ENCODE data around the gene IQCH. TPM values are rescaled to one million over a fixed set of nuclear protein-coding genes. Genes with fewer than 3 reads are reported as not detected.
"Not testable (repeated sequence)": the region's sequence is repeated elsewhere in the genome, so short reads cannot be mapped to it uniquely, and the experiment has no call there.

Gene IQCH
- total RNA-seq, 2 donors from 2014 or later: 5.8 to 9.5 TPM

GRCh38 chr15:67358391-67358790, 103.8 kb downstream of the IQCH start:
- Histone ChIP-seq H3K4me3 (no peak overlapping the region), H3K9me3 (no peaks in the 10 kb centered on the region), H3K27ac (no peak overlapping the region), H3K27me3 (replicated peaks; ENCODE audit: insufficient read depth) (no peaks in the 10 kb centered on the region), H3K36me3 (no peaks in the 10 kb centered on the region), H3K4me1 (replicated peaks) (no peaks in the 10 kb centered on the region)
- TF ChIP-seq, protein P1, sequence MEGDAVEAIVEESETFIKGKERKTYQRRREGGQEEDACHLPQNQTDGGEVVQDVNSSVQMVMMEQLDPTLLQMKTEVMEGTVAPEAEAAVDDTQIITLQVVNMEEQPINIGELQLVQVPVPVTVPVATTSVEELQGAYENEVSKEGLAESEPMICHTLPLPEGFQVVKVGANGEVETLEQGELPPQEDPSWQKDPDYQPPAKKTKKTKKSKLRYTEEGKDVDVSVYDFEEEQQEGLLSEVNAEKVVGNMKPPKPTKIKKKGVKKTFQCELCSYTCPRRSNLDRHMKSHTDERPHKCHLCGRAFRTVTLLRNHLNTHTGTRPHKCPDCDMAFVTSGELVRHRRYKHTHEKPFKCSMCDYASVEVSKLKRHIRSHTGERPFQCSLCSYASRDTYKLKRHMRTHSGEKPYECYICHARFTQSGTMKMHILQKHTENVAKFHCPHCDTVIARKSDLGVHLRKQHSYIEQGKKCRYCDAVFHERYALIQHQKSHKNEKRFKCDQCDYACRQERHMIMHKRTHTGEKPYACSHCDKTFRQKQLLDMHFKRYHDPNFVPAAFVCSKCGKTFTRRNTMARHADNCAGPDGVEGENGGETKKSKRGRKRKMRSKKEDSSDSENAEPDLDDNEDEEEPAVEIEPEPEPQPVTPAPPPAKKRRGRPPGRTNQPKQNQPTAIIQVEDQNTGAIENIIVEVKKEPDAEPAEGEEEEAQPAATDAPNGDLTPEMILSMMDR (IDR thresholded peaks at IDR 0.05): no peak
- TF ChIP-seq POLR2AphosphoS5 (IDR thresholded peaks at IDR 0.05): no peak
- no peak for TF ChIP-seq POLR2A (IDR thresholded peaks at IDR 0.05)
- intact Hi-C loops (cut with DNase I): no loop called here
- no peak for DNase-seq (ENCODE audit: low spot score)
- 93% methylated on average over 5 of the region's 5 CpGs for WGBS

GRCh38 chr15:67358812-67359211, 104.2 kb downstream of the IQCH start:
- Histone ChIP-seq H3K9me3 (no peaks in the 10 kb centered on the region), H3K4me3 (no peak overlapping the region), H3K4me1 (replicated peaks) (no peaks in the 10 kb centered on the region), H3K27me3 (replicated peaks; ENCODE audit: insufficient read depth) (no peaks in the 10 kb centered on the region), H3K27ac (no peak overlapping the region), H3K36me3 (no peaks in the 10 kb centered on the region)
- 74% methylated on average over 3 of the region's 3 CpGs for WGBS
- TF ChIP-seq, protein P1 (IDR thresholded peaks at IDR 0.05): no peak
- TF ChIP-seq POLR2A (IDR thresholded peaks at IDR 0.05) (no peak), POLR2AphosphoS5 (IDR thresholded peaks at IDR 0.05) (no peak)
- DNase-seq (ENCODE audit: low spot score): no peak
- intact Hi-C loops (cut with DNase I): no loop called here

DNA sequence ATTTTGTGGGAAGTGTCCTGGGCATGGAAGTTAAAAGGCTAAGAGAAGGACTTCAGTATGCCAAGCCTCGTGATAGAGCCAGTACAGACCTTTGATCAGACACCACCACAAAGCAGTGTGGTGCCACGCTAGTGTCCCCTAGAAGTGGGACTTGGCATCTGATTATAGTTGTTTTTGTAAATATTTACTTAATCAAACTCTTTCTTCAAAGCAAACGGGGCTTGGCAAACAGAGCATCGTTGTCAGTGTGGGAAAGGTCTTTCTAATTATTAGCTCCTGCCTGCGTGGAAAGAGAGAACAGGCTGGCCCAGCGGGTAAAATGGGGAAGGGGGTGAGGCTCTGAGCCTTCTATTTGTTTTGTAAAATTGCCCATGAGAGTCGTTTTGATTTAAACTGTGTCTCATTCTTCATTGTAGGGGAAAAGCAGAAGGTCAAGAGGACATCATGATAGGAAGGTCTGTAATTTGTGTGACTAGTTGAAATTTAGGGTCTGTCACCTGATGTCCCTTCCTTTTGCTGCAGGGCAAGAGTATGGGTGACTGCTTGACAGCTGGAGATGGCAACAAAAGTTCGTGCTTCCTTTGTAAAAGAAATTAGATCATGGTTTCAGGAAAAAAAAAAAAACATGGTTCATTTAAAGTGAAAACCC, 105.0 kb downstream of the IQCH start:
- no peaks in the 10 kb centered on the region for H3K27me3 ChIP-seq (replicated peaks; ENCODE audit: insufficient read depth)
- no peak overlapping the region for H3K27ac ChIP-seq
- 40% methylated on average over 8 of the region's 8 CpGs for WGBS
- DNase-seq (ENCODE audit: low spot score): no peak
- H3K4me3 ChIP-seq: no peak overlapping the region
- H3K36me3 ChIP-seq: no peaks in the 10 kb centered on the region
- H3K4me1 ChIP-seq (replicated peaks): no peaks in the 10 kb centered on the region
- no peak for TF ChIP-seq POLR2A (IDR thresholded peaks at IDR 0.05)
- TF ChIP-seq POLR2AphosphoS5 (IDR thresholded peaks at IDR 0.05): no peak
- TF ChIP-seq, protein P1 (IDR thresholded peaks at IDR 0.05): no peak
- no peaks in the 10 kb centered on the region for H3K9me3 ChIP-seq
- intact Hi-C loops (cut with DNase I): no loop called here

- Histone ChIP-seq H3K9me3 (no peaks in the 10 kb centered on the region), H3K27ac (no peak overlapping the region), H3K27me3 (replicated peaks; ENCODE audit: insufficient read depth) (no peaks in the 10 kb centered on the region), H3K4me3 (no peak overlapping the region), H3K36me3 (no peaks in the 10 kb centered on the region), H3K4me1 (replicated peaks) (no peaks in the 10 kb centered on the region)
- intact Hi-C loops (cut with DNase I): no loop called here
- WGBS: 100% methylated on average over 2 of the region's 2 CpGs
- TF ChIP-seq POLR2A (IDR thresholded peaks at IDR 0.05) (no peak), POLR2AphosphoS5 (IDR thresholded peaks at IDR 0.05) (no peak)
- TF ChIP-seq, protein P1 (IDR thresholded peaks at IDR 0.05): no peak
- DNase-seq (ENCODE audit: low spot score): no peak
Measured at GRCh38 chr15:67361100-67361499, 106.5 kb downstream of the IQCH start.

GRCh38 chr15:67363712-67364111, 109.1 kb downstream of the IQCH start:
- H3K36me3 ChIP-seq; H3K27me3 ChIP-seq (replicated peaks; ENCODE audit: insufficient read depth); DNase-seq (ENCODE audit: low spot score); H3K4me1 ChIP-seq (replicated peaks); intact Hi-C loops (cut with DNase I); H3K9me3 ChIP-seq; H3K27ac ChIP-seq; H3K4me3 ChIP-seq: not testable (repeated sequence)
- 43% methylated on average over 1 of the region's 1 CpG for WGBS
